Thymus (tissue), 11 donors: ENCODE measurements around the gene ENTPD6. TPM values are rescaled to one million over a fixed set of nuclear protein-coding genes. Genes with fewer than 3 reads are reported as not detected.
"Not testable (repeated sequence)": the region's sequence is repeated elsewhere in the genome, so short reads cannot be mapped to it uniquely, and the experiment has no call there.

Source experiments
- DNase-seq, 9 donors: peaks; one replicate each; pipeline ENCODE4 v3.0.0-alpha.2; 2013; ENCODE audit warnings: low spot score in 9 of 9, low read depth in 6 of 9, missing footprints in 1 of 9
- H3K27ac ChIP-seq, 2 donors: one replicate each; pipeline ENCODE4 v1.5.1; 2013; ENCODE audit warnings: control low read depth in 1 of 2, low read depth in 1 of 2, low read length in 1 of 2, mild to moderate bottlenecking in 1 of 2, moderate library complexity in 1 of 2
- H3K27me3 ChIP-seq, 2 donors: one replicate each; pipeline ENCODE4 v1.5.1; 2013; ENCODE audit warnings: low read length in 1 of 2; ENCODE audit not compliant: control insufficient read depth in 2 of 2, insufficient read depth in 1 of 2
- H3K36me3 ChIP-seq, 2 donors: one replicate each; pipeline ENCODE4 v1.5.1; 2013; ENCODE audit warnings: low read length in 1 of 2, mild to moderate bottlenecking in 1 of 2, moderate library complexity in 1 of 2; ENCODE audit not compliant: control insufficient read depth in 2 of 2, insufficient read depth in 2 of 2
- H3K4me1 ChIP-seq, 2 donors: one replicate each; pipeline ENCODE4 v1.5.1; 2013; ENCODE audit warnings: low read length in 2 of 2; ENCODE audit not compliant: control insufficient read depth in 2 of 2, insufficient read depth in 2 of 2
- H3K4me3 ChIP-seq, 2 donors: one replicate each; pipeline ENCODE4 v1.5.1; 2013; ENCODE audit warnings: low read length in 2 of 2, control low read depth in 1 of 2, mild to moderate bottlenecking in 1 of 2
- H3K9me3 ChIP-seq, 2 donors: one replicate each; pipeline ENCODE4 v1.5.1; 2013; ENCODE audit warnings: low read length in 1 of 2, mild to moderate bottlenecking in 1 of 2; ENCODE audit not compliant: control insufficient read depth in 2 of 2, insufficient read depth in 1 of 2
- WGBS: extraction: QIAGEN DNeasy Blood & Tissue Kit; methylation state at CpG from one replicate; pipeline ENCODE4 v1.1.7; 2013; 5-methylcytosine and 5-hydroxymethylcytosine counted together
- polyA plus RNA-seq: library from polyadenylated mRNA; stranded (reverse); fragments of 200-250 nt; gene quantifications from one replicate; pipeline ENCODE4 v1.2.3, GENCODE V29; 2013
- total RNA-seq: library from RNA; stranded (reverse); fragments of 120-200 nt; gene quantifications from one replicate; pipeline ENCODE4 v1.2.4, GENCODE V29; 2013
- donor health status: healthy.

The ENTPD6 gene
- total and polyA plus RNA-seq, 2 donors = 29.2 to 71.0 TPM

DNA sequence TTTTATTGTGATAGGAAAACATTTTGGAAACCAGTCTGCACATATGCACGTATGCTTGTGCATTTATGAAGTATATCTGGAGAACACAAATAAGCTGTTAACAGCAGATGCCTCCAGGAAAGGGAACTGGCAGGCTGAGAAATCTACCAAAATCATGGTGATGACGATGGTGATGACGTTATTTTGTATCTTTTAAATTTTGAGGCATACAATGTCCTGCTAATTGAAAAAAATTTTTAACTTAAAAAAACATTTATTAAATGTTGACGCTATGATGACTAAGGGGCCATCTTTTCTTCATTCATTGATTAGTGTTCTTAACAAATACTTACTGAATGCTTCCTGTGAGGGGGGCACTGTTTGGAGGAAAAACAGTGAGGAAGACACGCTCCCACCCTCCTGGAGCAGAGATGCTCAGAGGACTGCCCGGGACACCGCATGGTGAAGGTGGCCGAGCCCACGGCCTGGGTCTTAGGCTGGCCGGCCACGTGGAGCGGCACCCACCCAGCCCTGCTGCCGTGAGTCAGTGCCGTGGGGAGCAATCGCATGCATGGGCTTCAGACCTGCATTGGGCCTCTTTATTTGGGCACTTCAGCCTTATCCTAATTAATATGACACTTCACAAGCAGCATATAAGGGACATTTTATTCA is 15.9 kb upstream of the ENTPD6 start:
- Histone ChIP-seq H3K36me3 (no peaks in the 10 kb centered on the region), H3K27ac (no peak overlapping the region), H3K27me3 (peaks cover 0 to 4% of the 10 kb centered on the region in 2 donors), H3K9me3 (no peaks in the 10 kb centered on the region), H3K4me3 (no peak overlapping the region), H3K4me1 (no peaks in the 10 kb centered on the region)
- 74% methylated on average over 15 of the region's 15 CpGs for WGBS
- DNase-seq = no peak

- peaks cover 11 to 13% of the 10 kb centered on the region in 2 donors for H3K4me1 ChIP-seq
- not testable (repeated sequence) for H3K36me3 ChIP-seq, H3K9me3 ChIP-seq, DNase-seq, H3K27ac ChIP-seq, H3K27me3 ChIP-seq, H3K4me3 ChIP-seq
- 96% methylated on average over 1 of the region's 1 CpG for WGBS
Observed at GRCh38 chr20:25184391-25184790, 11.1 kb upstream of the ENTPD6 start.

GRCh38 chr20:25187220-25187619 is 8.3 kb upstream of the ENTPD6 start:
- no peak overlapping the region for H3K4me3 ChIP-seq
- no peak overlapping the region for H3K27ac ChIP-seq
- 96% methylated on average over 3 of the region's 3 CpGs for WGBS
- peaks cover 11 to 13% of the 10 kb centered on the region in 2 donors for H3K4me1 ChIP-seq
- no peaks in the 10 kb centered on the region for H3K27me3 ChIP-seq
- no peak for DNase-seq
- H3K9me3 ChIP-seq = peaks cover 1 to 9% of the 10 kb centered on the region in 2 donors
- H3K36me3 ChIP-seq = no peaks in the 10 kb centered on the region

- H3K27me3 ChIP-seq = no peaks in the 10 kb centered on the region
- peaks cover 1 to 9% of the 10 kb centered on the region in 2 donors for H3K9me3 ChIP-seq
- H3K4me1 ChIP-seq = peaks cover 11 to 13% of the 10 kb centered on the region in 2 donors
- no peaks in the 10 kb centered on the region for H3K36me3 ChIP-seq
- H3K27ac ChIP-seq = no peak overlapping the region
- peak in 2 of 9 donors; percentile 18 to 53 for DNase-seq
- 21% methylated on average over 7 of the region's 7 CpGs for WGBS
- no peak overlapping the region for H3K4me3 ChIP-seq
Observed at GRCh38 chr20:25187635-25188034, 7.9 kb upstream of the ENTPD6 start.

DNA sequence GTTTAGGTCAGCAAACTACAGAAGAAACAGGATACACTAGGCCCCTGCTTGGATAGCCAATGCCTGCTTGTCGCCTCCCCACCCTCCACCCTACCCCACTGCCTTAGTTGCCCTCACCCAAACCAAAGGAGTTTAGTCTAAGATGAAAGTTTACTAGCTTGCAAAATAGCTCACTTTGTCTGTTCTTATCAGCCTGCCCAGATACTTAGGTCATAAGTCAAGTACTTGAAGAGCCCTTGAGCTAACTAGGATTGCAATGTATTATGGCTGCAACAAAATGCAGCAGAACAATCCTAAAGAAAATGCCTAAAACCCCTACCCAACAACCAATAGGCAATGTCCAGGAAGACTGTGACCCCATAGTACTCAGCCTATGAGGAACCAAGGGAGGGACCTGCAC is 7.3 kb upstream of the ENTPD6 start:
- H3K27me3 ChIP-seq = no peaks in the 10 kb centered on the region
- 97% methylated on average over 1 of the region's 1 CpG for WGBS
- peaks cover 1 to 12% of the 10 kb centered on the region in 2 donors for H3K9me3 ChIP-seq
- no peaks in the 10 kb centered on the region for H3K36me3 ChIP-seq
- no peak overlapping the region for H3K4me3 ChIP-seq
- peaks cover 11 to 13% of the 10 kb centered on the region in 2 donors for H3K4me1 ChIP-seq
- no peak for DNase-seq
- H3K27ac ChIP-seq = no peak overlapping the region

GRCh38 chr20:25191051-25191450 is 4.5 kb upstream of the ENTPD6 start:
- Histone ChIP-seq H3K4me3 (no peak overlapping the region), H3K36me3 (no peaks in the 10 kb centered on the region), H3K9me3 (peaks cover 1 to 23% of the 10 kb centered on the region in 2 donors), H3K27me3 (no peaks in the 10 kb centered on the region), H3K27ac (no peak overlapping the region), H3K4me1 (peaks cover 18 to 23% of the 10 kb centered on the region in 2 donors)
- DNase-seq = no peak
- 84% methylated on average over 1 of the region's 1 CpG for WGBS

DNA sequence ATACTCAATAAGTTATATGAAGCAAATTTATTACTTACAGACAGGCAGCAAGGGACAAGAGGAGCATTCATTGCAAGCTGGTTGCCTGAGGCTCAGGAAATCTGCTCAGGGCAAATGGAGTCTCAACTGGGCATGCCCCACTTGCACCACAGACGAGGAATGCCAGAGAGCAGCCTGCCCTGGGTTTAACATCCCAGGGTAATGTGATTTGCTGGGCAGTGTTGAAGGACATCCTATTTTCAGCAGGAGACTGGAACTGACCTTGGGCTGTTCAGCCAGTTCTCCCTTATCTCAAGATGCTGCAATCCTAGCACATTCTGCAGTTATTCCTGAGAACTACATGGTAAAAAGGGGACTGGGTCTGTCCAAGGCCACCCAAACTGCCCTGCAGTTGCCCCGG is 3.8 kb upstream of the ENTPD6 start:
- Histone ChIP-seq H3K36me3 (no peaks in the 10 kb centered on the region), H3K9me3 (peaks cover 0 to 18% of the 10 kb centered on the region in 2 donors), H3K27me3 (no peaks in the 10 kb centered on the region), H3K4me1 (peaks cover 18 to 30% of the 10 kb centered on the region in 2 donors), H3K4me3 (no peak overlapping the region), H3K27ac (no peak overlapping the region)
- WGBS = 95% methylated on average over 2 of the region's 2 CpGs
- DNase-seq = no peak

- Histone ChIP-seq H3K4me3 (no peak overlapping the region), H3K9me3 (peaks cover 0 to 14% of the 10 kb centered on the region in 2 donors), H3K27ac (peak overlapping the region in 1 of 2 donors; percentile 27), H3K4me1 (peaks cover 22 to 31% of the 10 kb centered on the region in 2 donors), H3K27me3 (no peaks in the 10 kb centered on the region), H3K36me3 (peaks cover 0 to 2% of the 10 kb centered on the region in 2 donors)
- WGBS = 67% methylated on average over 2 of the region's 2 CpGs
- no peak for DNase-seq
Observed at GRCh38 chr20:25193843-25194242, 1.7 kb upstream of the ENTPD6 start.

DNA sequence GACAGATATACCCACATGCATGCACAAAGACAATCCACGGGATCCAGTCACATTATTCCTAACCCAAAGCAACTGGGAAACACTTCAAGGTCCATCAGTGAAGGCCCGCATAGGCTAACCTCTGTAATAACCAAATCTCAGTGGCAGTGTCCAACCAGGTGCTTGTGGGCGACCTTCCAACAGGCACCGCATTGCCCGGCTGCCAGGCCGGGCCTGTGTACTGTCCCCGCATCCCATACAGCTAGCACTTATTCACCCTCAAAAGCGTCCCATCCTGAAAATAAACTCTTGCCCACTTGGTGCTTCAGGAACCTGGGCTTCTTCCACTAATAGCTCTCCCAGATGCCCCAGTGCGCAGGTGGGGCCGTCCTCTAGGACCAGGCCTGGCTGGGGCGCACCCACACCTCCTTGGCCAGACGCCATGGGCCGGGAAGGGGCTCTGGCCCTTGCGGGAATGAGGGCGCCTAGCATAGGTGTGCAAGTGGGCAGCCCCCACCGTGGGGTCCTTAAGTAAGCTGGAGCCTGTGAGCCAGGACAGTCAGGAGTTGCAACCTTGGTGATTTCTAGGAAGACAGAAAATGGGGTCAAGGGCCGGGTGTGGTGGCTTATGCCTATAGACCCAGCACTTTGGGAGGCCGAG is 1.1 kb upstream of the ENTPD6 start:
- Histone ChIP-seq H3K27ac (peak overlapping the region; percentile 26 to 62), H3K27me3 (no peaks in the 10 kb centered on the region), H3K36me3 (peaks cover 0 to 6% of the 10 kb centered on the region in 2 donors), H3K4me3 (no peak overlapping the region), H3K4me1 (peaks cover 27 to 37% of the 10 kb centered on the region in 2 donors), H3K9me3 (peaks cover 0 to 14% of the 10 kb centered on the region in 2 donors)
- 97% methylated on average over 18 of the region's 18 CpGs for WGBS
- no peak for DNase-seq
